Stimulated activated CD8-positive, alpha-beta memory T cell treated with anti-CD3 and anti-CD28 coated beads, Interleukin-4, amount 100 ng/mL, for 24 hours (primary cell): ENCODE measurements around the gene CD48.
A peak's percentile ranks its signal among the peaks of the same experiment; 100 is the strongest.
"Not testable (repeated sequence)": the region's sequence is repeated elsewhere in the genome, so short reads cannot be mapped to it uniquely, and the experiment has no call there.

Experiments
- DNase-seq: peaks from one replicate; pipeline ENCODE4 v3.0.0-alpha.2; 2020; ENCODE audit warnings: low read depth

Gene CD48

DNA sequence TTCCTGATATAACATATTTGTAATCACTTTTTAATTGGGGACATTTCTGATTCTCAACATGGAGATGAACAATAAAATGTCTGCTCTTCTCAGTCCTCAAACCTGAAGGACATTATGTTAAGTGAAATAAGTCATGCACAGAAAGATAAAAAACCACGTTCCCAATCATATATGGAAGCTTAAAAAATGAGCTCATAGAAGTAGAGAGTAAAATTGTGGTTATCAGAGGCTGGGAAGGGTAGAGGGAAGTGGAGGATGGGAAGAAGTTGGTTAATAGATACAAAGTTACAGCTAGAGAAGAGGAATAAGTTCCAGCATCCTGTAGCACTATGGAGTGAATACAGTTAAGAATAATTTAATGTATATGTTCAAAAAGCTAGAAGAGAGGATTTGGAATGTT, 1.5 kb upstream of the CD48 start:
- no peak for DNase-seq

DNA sequence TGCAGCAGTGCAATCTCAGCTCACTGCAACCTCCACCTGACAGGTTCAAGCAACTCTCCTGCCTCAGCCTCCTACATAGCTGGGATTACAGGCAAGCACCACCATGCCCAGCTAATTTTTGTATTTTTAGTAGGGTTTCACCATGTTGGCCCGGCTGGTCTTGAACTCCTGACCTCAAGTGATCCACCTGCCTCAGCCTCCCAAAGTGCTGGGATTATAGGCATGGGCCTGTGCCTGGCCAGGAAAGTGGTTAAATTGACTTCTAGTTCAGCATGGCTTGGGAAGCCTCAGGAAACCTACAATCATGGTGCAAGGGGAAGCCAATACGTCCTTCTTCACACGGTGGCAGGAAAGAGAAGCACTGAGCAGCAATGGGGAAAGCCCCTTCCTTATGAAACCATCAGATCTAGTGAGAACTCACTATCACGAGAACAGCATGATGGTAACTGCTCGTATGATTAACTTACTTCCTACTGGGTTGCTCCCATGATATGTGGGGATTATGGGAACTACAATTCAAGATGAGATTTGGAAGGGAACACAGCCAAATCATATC, 981 bp upstream of the CD48 start:
- not testable (repeated sequence) for DNase-seq

DNA sequence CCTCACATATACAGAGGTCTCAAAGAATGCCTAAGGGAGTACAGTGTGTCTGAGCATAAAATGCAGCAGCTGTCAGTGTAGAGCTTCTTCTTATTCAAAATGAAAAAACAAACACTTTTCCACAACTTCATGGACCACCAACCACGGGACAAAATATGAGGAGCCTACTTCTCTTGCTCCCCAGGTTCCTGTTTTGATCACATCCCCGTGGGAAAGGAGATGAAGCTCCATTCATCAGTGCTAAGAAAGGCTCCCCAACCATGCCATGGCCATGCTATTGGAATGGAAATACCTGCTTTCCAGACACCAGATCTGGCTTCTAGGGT, 383 bp downstream of the CD48 start:
- no peak for DNase-seq

DNA sequence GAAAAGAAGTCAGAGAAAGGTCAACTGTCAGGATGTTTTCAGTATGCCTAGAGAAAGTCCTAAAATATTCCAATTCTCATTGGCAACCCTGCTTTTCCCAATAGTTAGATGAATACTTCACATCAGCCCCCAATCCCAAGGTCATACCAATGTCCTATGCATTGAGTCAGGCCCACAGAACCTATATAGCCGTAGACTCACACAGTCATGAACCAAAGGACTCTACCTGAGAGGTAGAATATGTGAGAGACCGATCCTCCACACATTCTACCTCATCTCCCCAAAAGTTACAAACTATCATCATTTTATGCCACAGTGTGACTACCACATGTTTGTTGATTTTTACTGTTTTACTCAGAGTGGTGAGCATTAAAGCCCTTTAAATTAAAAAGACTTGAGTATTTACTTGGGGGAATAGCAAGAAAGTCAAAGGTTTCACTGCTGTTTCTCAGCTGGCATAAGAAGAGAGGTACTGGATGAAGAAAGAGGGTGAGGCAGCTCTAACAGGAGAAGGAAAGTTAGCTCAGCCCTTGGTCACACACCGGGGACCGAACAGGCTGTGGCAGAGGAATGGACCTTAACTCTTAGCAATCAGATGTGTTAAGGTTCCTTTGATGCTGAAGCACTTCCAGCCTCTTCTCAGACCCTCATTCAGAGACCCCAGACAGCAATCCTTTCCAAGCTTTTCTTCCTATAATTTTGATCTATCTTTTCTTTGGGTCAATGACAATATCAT, 937 bp downstream of the CD48 start:
- no peak for DNase-seq

DNA sequence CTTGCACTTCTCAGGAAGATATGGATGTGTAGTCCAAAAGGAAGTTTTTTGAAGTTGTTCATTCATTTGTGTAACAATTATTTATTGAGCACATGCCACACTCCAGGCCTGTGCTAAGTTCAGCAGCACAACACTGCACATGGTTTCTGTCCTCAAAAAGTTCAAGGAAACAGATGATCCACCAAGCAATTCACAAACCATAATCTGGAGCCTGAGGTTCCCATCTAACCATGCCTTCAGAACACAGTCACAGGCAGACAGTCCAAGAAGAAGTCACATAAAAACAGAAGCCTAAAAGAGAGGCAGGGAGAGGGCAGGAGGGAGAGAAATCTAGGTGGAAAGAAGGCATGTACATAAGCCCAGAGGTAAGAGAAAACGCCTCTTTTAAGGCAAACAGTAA, 1.9 kb downstream of the CD48 start:
- no peak for DNase-seq

DNA sequence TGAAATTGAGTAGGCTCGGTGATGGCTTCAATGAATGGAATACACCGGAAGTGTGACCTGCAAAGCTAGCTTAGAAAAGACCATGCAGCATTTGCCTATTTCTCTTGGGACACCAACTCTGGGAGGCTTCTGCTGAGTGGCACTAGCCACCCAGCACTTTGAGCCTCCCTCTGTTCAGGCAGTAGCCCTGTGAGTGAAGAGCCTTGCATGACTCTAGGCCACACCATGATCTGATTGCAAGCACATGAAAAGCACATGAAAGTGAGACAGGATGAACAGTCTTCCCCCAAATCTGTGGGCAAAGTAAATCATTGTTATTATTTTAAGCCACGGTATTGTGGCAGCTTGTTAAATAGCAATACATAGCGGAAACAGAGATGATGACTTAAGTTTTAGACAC, 2.8 kb downstream of the CD48 start:
- no peak for DNase-seq

DNA sequence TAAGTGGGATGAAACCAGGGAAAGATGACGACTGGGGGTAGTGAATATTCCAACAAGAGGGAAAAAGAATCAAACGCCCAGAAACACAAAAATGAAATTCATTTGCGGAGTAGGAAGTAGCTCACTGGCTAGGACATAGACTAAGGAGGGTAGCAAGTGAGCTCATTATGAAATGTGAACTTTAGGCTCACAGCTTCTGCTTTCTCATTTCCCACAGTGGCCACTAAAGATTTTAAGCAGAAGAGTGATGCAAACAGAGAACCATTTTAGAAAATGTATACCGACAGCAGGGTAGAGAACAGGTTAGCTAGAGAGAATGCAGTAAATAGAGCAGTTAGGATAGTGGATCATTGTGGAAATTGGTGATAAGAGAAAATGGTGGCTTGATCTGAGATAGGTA, 3.5 kb downstream of the CD48 start:
- DNase-seq, result no peak

DNA sequence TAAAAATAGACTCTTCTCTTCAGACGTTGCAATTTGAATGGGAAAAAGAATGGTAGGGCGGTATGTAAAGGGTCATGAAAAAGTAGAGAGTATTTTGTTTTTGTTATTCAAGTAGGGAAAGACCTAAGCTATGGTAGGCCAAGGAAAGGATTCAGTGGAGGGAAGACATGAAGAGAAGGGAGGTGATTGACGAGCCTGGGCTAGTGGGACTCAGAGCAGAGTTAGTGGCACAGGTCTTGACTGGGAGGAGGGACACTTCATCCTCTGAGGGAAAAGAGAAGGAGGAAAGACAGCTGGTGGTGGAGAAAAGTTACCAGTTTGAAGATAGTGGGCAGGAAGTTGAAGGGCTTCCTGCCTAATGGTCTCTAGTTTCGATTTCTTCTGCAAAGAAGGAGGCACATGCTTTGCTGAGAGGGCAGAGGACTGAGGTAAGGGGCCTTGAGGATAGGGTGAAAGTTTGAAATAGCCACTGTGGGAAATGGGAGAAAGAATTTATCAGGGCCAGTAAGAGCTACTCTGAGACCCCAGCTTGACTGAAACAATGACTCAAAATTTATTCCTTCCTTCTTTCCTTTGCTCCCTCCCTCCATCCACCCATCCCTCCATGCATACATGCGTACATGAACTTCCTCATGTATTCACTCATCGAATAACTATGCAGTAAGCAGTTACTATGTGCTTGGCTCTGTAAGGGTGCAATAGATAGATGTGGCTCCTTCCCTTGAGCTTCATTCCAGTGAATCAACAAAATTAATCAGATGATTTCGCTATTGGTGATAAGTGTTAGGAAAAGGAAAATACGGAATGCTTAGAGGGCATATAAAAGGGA, 4.2 kb downstream of the CD48 start:
- DNase-seq, result no peak

DNA sequence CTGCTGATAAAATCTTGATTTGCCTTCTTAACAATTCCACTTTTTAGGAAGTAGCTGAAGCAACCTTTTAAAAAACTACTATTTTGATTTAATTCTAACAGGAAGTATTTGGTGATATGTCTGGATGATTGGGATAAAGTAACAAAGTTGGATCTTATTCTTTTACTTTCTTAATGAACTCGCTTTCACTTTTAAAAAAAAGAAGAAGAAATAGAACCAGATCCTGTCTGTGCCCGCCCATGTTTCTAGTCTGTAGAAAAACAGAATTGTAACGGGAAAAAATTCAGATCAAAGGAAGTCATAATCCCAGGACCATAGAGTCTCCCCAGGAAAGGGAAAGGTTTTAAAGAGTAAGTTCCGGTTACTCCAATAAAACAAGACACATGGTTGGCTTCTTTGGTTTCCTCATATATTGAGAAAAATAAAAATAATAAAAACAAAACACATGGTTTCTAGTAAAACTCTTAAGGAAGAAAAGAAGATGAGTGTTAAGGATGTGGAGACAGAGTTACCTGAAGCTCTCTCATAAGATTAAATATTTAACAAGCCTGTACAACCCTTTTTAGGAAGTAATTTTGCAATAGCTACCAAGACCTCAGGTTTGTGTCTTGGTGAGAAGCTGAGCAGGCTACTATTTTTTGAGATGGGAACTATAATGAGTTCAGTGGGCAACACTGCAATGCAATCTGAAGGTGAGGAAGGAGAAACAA, 4.9 kb downstream of the CD48 start:
- no peak for DNase-seq

DNA sequence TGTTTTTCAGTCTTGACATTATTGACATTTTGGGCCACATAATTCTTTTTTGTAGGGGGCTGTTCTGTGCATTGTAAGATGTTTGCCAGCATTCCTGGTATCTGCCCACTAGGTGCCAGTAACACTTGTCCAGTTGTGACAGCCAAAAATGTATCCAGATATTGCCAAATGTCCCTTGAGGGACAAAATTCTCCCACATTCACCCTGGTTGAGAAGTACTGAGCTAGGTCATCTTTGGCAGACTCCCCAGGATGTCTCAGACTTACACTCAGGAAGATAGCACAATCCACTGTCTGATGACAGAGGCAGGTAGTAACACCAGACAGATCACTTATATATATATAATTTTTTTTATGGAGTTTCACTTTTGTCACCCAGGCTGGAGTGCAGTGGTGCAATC, 5.9 kb downstream of the CD48 start:
- DNase-seq, result no peak

DNA sequence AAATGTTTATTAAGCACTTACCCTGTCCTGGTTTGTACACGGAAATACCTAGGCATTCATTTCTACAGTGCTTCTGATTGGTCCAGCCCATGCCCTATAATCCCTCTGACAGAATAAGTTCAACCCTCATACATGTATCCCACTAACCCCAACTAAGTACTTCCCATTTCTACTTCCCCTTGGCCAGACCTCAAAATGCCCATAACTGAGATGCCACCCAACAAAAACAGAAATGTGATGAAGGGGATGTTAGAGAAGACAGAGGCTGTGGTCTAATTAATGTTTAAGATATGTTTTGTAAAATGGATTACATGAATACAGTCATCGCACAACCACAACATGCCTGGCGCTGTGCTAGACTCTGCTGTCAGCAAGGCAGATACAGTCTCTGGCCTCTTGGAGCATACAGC, 6.4 kb downstream of the CD48 start:
- DNase-seq, result not testable (repeated sequence)

DNA sequence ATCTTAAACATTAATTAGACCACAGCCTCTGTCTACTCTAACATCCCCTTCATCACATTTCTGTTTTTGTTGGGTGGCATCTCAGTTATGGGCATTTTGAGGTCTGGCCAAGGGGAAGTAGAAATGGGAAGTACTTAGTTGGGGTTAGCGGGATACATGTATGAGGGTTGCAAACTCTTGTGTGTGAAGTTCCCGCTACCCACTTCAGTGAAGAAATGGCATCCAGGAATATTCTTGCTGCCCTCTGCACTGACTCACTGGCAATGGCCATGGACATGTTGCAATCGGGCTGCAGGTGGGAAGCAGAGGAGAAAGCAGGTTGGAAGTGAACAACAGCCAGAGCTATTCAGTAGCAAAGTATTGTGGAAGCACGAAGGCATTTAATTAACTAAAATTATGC, 7.4 kb downstream of the CD48 start:
- DNase-seq, result no peak

DNA sequence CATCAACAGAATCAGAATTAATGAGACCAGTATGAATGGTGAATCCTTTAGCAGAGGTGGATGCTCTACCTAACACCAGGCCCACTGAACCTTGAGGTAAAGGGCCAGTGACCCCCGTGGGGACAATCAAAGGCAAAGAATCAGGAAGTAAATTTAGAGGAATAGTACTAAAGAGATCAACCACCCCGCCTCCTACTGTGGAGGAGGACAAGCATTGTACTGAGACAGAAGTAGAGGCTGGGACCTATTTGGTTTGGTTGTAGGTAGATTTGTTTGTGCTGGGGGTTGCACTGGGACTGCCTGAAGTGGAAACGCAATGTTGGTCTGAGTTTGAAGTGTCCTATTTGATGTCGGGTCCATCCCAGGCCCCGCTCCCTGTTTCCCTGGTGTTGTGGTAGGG, 9.5 kb downstream of the CD48 start:
- no peak for DNase-seq

DNA sequence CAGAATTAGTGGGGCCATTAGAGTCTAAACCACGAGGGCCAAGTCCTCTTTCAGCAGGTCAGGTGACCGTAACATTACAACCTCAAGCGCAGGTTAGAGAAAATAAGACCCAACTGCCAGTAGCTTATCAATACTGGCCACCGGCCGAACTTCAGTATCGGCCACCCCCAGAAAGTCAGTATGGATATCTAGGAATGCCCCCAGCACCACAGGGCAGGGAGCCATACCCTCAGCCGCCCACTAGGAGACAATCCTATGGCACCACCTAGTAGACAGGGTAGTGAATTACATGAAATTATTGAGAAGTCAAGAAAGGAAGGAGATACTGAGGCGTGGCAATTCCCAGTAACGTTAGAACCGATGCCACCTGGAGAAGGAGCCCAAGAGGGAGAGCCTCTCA, 19.2 kb downstream of the CD48 start:
- DNase-seq, result not testable (repeated sequence)

DNA sequence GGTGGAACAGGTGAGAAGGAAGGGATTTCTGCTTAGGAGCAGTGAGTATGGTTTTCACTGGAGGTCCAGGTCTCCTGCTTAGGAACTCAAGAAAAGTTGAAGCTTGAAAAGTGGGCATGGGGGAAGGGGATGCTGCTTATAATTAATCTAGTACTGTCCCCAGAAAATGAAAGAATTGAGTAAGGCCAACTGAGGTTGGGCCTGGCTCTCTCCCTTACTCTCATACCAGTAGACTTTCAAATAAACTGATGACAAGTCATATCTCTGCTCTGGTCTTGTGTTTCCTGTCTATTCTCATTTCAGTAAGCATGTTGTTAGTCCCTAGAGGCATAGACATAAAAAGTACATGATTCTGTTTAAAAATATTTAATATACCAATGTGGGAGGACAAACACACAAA, 26.4 kb downstream of the CD48 start:
- no peak for DNase-seq

DNA sequence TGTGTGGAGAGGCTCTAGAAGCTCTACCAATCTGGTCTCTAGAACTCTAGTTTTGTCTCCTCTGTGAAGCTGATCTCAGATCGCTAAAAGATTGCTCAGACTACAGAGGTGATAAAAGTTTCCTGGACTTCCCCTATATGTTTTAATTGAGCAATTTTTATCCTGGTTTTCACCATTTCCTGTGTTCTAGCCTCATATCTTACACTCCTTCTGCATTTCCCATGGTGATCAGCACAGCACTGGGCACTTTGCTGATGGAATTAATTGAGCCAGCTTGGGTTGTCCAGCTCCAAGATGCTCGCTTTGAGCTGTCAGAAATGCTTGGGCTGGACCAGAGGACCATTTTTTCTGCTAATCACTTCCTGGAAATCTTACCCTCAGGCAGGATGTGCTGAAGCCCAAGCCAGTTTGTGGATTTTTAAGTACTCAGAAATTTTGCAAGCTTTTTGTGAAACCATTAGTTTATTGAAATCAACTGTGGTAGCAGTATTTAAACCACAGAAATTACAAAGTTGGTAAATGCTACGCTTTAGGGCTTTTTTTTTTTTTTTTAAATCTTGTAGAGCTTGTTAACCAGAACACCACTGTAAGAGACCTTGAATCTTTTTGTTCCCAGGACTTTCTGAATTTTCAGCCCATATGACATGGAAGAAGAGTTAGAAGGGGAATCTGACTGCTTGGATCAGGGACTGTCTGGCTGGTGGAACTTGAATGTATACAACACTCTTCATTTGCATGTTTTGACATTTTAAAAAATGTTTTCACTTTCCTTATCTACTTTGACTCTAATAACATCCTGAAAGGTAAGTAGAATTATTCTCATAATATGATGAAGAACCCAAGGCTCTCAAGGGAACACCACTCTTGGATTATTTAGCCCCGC, 28.4 kb downstream of the CD48 start:
- no peak for DNase-seq

DNA sequence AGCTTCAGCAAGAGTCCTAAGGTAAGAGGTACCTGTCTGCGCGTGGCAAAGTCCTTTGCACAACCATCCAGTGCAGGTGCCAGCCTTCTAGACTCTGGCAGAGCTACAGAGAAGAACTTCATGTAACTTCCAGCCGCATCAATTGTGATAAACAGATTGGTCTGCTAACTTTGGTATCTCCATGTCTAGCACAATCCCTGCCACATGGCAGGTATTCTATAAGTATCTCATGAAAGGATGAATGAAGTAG, 29.8 kb downstream of the CD48 start:
- DNase-seq, result no peak

DNA sequence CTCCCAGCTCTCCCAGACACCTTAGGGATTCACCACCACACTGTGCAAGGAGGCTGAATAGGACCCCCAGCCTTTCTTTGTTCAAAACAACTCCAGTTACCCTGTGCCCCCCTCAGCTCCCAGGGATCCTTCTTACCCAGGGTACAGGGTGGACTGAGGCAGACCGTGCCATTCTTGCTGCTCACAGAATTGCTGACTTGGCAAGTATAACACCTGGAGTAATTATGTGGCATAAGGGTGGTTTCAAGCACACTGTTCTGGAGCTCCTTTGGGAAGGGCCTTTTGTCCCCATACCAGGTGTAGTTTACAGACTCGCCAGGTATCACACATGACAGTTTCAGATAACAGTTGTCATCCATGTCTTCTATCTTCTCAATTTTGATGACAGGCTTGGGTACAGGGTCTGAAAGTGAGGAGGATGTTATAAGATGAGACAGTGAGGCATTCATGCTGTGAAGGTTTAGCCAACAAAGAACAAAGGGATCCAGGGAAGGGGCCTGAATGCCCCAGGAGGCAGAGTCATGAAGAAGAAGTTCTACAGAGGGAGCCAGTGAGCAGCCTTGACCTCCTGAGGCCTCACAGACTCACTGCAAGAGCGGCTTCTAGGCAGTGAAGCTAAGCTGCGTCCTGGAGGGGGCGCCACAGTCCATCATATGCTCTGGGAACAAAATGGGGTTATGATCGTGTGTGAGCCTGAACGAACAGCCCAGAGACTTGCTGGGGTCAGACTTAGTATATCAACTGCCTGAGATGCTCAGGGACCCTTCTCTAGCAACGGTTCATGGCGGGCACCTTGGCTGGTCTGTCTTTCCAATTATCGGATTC, 30.3 kb downstream of the CD48 start:
- DNase-seq, result peak; percentile 71

DNA sequence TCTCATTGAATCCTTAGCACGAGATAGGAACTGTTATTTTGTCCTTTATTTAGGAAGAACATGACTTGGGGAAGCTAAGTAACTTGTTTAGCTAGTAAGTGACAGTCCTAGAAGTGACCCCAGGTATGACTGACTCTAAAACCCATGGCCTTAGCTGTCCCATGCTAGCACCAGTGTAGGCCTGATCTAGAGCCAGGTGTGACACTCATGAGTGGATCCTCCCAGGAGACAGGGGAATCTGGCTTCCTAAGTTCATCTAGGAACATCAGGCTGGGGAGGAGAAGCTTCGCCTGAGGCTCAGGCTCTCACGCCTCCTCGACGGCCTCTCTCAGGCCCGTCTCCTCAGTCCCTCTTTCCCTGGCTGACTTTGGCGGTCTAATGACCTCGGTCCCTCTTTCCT, 31.2 kb downstream of the CD48 start:
- DNase-seq, result no peak

DNA sequence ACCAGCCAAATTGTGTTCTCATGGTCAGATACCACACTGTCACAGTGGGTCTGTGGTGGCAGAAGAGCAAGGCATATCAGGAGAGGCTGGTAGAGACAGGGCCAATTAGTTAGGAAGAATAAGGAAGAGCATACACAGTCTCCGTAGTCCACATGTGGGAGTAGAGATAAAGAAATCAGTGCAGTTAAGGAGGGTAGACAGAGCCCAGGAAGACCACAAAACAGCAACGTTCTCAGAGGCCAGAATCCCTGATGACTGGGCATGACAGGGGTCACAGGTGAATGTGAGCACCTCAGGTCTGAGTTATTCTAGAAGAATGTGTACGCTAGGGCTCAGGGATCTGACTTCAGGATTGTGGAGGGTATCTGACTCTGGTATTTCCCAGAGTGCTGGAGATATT, 31.7 kb downstream of the CD48 start:
- DNase-seq, result no peak

DNA sequence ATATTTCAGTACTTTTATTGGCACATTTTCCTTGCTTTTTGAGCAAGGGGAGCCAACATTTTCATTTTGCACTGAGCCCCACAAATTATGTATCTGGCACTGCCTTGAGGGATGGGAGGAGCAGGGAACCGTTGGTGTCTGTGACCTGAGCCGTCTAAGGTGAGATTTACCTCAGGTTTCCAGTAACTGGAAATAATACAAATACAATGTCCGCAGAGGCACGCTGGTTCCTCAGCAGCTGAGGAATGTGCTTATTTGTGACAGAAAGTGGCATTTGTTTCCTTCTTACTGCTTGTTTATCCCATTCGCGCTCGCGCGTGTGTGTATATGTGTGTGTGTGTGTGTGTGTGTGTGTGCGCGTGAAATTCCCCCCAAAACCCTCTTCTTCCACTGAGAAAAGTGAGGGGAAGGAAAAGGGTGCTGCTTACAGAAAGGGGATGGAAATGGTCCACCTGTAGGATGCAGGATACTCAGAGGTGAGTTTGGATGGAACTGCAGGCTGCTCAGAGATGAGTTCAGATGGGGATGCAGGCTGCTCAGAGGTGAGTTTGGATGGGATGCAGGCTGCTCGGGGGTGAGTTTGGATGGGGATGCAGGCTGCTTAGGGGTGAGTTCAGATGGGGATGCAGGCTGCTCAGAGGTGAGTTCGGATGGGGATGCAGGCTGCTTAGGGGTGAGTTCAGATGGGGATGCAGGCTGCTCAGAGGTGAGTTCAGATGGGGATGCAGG, 34.6 kb downstream of the CD48 start:
- DNase-seq, result no peak
